Body of pancreas (tissue), 4 donors: ENCODE results near the gene MORN3. TPM values are rescaled to one million over a fixed set of nuclear protein-coding genes. Genes with fewer than 3 reads are reported as not detected.
A peak's percentile ranks its signal among the peaks of the same experiment; 100 is the strongest.
"Not testable (repeated sequence)": the region's sequence is repeated elsewhere in the genome, so short reads cannot be mapped to it uniquely, and the experiment has no call there.

Experiments
- ATAC-seq: fragments of 150-250 bp; one replicate; pipeline ENCODE4 v1.9.1; 2016
- DNase-seq, 4 donors: peaks; one replicate each; pipeline ENCODE4 v3.0.0-alpha.2; 2019
- H3K27ac ChIP-seq, 4 donors: fragments of 200-600 bp; sonication (generic); 1 replicate in 3 of 4; 2 replicates in 1 of 4; pipeline versions ENCODE4 v1.5.1 to v1.6.1; 2016 to 2019; ENCODE audit warnings: mild to moderate bottlenecking in 1 of 4, mixed read lengths in 1 of 4, moderate library complexity in 1 of 4
- H3K27me3 ChIP-seq, 2 donors: fragments of 200-600 bp; sonication (generic); one replicate each; pipeline ENCODE4 v1.6.0; 2016; ENCODE audit warnings: mild to moderate bottlenecking in 1 of 2
- H3K36me3 ChIP-seq, 2 donors: fragments of 200-600 bp; sonication (generic); replicated peaks in 1 of 2; 2 replicates each; pipeline ENCODE4 v1.5.1; 2016; ENCODE audit warnings: low read depth in 2 of 2; ENCODE audit not compliant: insufficient read depth in 1 of 2
- H3K4me1 ChIP-seq: fragments of 200-600 bp; sonication (generic); one replicate; pipeline ENCODE4 v1.6.0; 2016
- H3K4me3 ChIP-seq, 2 donors: fragments of 200-600 bp; sonication (generic); 1 replicate in 1 of 2; 2 replicates in 1 of 2; pipeline ENCODE4 v1.5.1; 2016 to 2019
- H3K9me3 ChIP-seq, 3 donors: fragments of 200-600 bp; sonication (generic); 1 replicate in 2 of 3; 2 replicates in 1 of 3; pipeline ENCODE4 v1.5.1; 2016
- CTCF ChIP-seq, 7 experiments: fragments of 450-650 bp in 4 of 7; fragments of 200-600 bp in 3 of 7; sonication (generic) in 3 of 7; IDR thresholded peaks; one replicate each; pipeline ENCODE4 v1.5.1; 2016 to 2019; ENCODE audit warnings: antibody characterized with exemption in 7 of 7
- POLR2A ChIP-seq, 3 donors: fragments of 450-650 bp; IDR thresholded peaks; one replicate each; pipeline ENCODE4 v1.6.1; 2016; ENCODE audit warnings: antibody characterized with exemption in 3 of 3, mild to moderate bottlenecking in 2 of 3
- WGBS, 2 donors: methylation state at CpG; one replicate each; pipeline ENCODE4 v1.1.5; 2017; 5-methylcytosine and 5-hydroxymethylcytosine counted together
- intact Hi-C: fragments of 100-400 bp; cut with DNase I; formaldehyde crosslinking; loops from one replicate; pipeline ENCODE4 v1.15.1; 2023
- total RNA-seq, 2 donors: library from RNA; depleted of rRNA; stranded (reverse); fragments of >200 nt; gene quantifications; one replicate each; pipeline ENCODE4 v1.1.0, GENCODE V29; 2016

The MORN3 gene
- total RNA-seq, 2 donors from 2014 or later = not detected

- intact Hi-C loops = no loop called here
- no peak for ATAC-seq
- H3K36me3 ChIP-seq = peaks cover 0 to 3% of the 10 kb centered on the region in 2 donors
- WGBS, 2 donors = 95 to 96% methylated on average over 5 to 13 of the region's 14 CpGs
- no peaks in the 10 kb centered on the region for H3K9me3 ChIP-seq
- no peaks in the 10 kb centered on the region for H3K27me3 ChIP-seq
- H3K4me1 ChIP-seq = no peaks in the 10 kb centered on the region
- no peak overlapping the region for H3K4me3 ChIP-seq
- TF ChIP-seq POLR2A (IDR thresholded peaks at IDR 0.05) = no peak
- no peak for TF ChIP-seq CTCF (IDR thresholded peaks at IDR 0.05)
- no peak overlapping the region for H3K27ac ChIP-seq
- DNase-seq = no peak
These were observed 30.9 kb downstream of the MORN3 start for GRCh38 chr12:121638298-121639202.

DNA sequence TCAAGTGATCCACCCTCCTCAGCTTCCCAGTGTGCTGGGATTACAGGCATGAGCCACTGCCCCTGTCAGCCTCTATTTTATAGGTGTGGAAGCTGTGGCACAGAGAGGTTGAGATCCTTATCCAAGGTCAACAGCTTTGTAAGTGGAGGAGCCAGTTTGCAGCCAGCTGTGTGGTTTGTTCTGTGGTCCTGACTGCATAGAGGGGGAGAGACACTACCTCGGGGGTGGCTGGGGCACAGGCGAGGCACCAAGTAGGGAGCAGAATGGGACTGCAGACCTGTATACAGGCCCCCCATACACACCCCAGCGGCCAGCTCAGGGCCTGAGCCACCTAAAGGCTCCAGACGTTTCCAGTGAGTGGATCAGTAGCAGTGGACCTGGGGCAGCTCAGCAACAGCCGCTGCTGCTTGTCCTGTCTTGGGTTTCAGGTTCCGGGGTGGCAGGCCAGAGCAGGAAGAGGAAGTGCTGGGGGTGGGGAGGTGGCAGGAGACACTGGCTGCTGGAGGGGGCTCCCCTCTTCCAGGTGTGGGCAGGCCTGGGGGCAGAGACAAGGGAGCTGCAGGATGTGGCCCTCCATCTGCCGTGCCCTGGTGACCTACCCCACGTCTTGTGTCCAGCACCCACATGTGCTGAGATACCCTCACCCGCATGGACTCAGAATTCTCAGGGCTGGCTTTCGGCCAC lies 32.1 kb downstream of the MORN3 start:
- DNase-seq = peak in 2 of 4 donors; percentile 16 to 30
- Histone ChIP-seq H3K36me3 (peaks cover 0 to 3% of the 10 kb centered on the region in 2 donors), H3K27ac (no peak overlapping the region), H3K9me3 (no peaks in the 10 kb centered on the region), H3K27me3 (no peaks in the 10 kb centered on the region), H3K4me1 (peaks cover 11% of the 10 kb centered on the region), H3K4me3 (no peak overlapping the region)
- no peak for TF ChIP-seq CTCF (IDR thresholded peaks at IDR 0.05)
- TF ChIP-seq POLR2A (IDR thresholded peaks at IDR 0.05) = no peak
- WGBS, 2 donors = 66 to 77% methylated on average over 6 to 7 of the region's 10 CpGs
- no peak for ATAC-seq
- intact Hi-C loops = no loop called here

GRCh38 chr12:121634836-121635235 lies 34.6 kb downstream of the MORN3 start:
- H3K36me3 ChIP-seq = no peaks in the 10 kb centered on the region
- H3K27me3 ChIP-seq = no peaks in the 10 kb centered on the region
- H3K9me3 ChIP-seq = no peaks in the 10 kb centered on the region
- H3K4me3 ChIP-seq = no peak overlapping the region
- WGBS, 2 donors = 79 to 87% methylated on average over 11 to 12 of the region's 13 CpGs
- TF ChIP-seq CTCF (IDR thresholded peaks at IDR 0.05) (no peak), POLR2A (IDR thresholded peaks at IDR 0.05) (no peak)
- DNase-seq (no peak), ATAC-seq (no peak)
- H3K27ac ChIP-seq = no peak overlapping the region
- intact Hi-C loops = no loop called here
- H3K4me1 ChIP-seq = peaks cover 13% of the 10 kb centered on the region

- intact Hi-C loops, H3K4me3 ChIP-seq, H3K27me3 ChIP-seq, H3K9me3 ChIP-seq, ATAC-seq, DNase-seq, H3K36me3 ChIP-seq, H3K27ac ChIP-seq: not testable (repeated sequence)
- peaks cover 18% of the 10 kb centered on the region for H3K4me1 ChIP-seq
- 93 to 97% methylated on average over 3 to 6 of the region's 11 CpGs for WGBS, 2 donors
These were observed 35.6 kb downstream of the MORN3 start for GRCh38 chr12:121633833-121634196.
